NCI-H526 treated with DMSO at 0.1 percent for 48 hours (cell line): ENCODE results near the gene PHLDA1.
"Not testable (repeated sequence)": the region's sequence is repeated elsewhere in the genome, so short reads cannot be mapped to it uniquely, and the experiment has no call there.

ENCODE experiments used
- DNase-seq: peaks from one replicate; lab custom pipeline; 2025; lab: John Stamatoyannopoulos, UW

Gene PHLDA1

GRCh38 chr12:76018111-76018510, 13.5 kb downstream of the PHLDA1 start:
- no peak for DNase-seq

- DNase-seq, result no peak
Observed at GRCh38 chr12:76014007-76014406, 17.6 kb downstream of the PHLDA1 start.

GRCh38 chr12:76013603-76014002, 18.0 kb downstream of the PHLDA1 start:
- DNase-seq, result no peak

- no peak for DNase-seq
Observed at GRCh38 chr12:76012644-76013043, 18.9 kb downstream of the PHLDA1 start.

GRCh38 chr12:76010732-76011458, 20.7 kb downstream of the PHLDA1 start:
- DNase-seq, result no peak

- no peak for DNase-seq
Observed at GRCh38 chr12:76008428-76008827, 23.1 kb downstream of the PHLDA1 start.

- no peak for DNase-seq
Observed at GRCh38 chr12:76007640-76008039, 23.9 kb downstream of the PHLDA1 start.

- peak; percentile 37 for DNase-seq
Observed at GRCh38 chr12:76006028-76006925, 25.3 kb downstream of the PHLDA1 start.

- DNase-seq, result no peak
Observed at GRCh38 chr12:76003355-76003638, 28.3 kb downstream of the PHLDA1 start.

- no peak for DNase-seq
Observed at GRCh38 chr12:76002598-76003354, 28.8 kb downstream of the PHLDA1 start.

GRCh38 chr12:75998292-75999063, 33.1 kb downstream of the PHLDA1 start:
- no peak for DNase-seq

- DNase-seq, result no peak
Observed at GRCh38 chr12:75997658-75998057, 33.9 kb downstream of the PHLDA1 start.

GRCh38 chr12:75996861-75997447, 34.6 kb downstream of the PHLDA1 start:
- no peak for DNase-seq

- no peak for DNase-seq
Observed at GRCh38 chr12:75995691-75996090, 35.9 kb downstream of the PHLDA1 start.

GRCh38 chr12:75994069-75994740, 37.4 kb downstream of the PHLDA1 start:
- DNase-seq, result no peak

GRCh38 chr12:75991753-75992152, 39.8 kb downstream of the PHLDA1 start:
- no peak for DNase-seq

GRCh38 chr12:75990189-75990912, 41.2 kb downstream of the PHLDA1 start:
- no peak for DNase-seq

- not testable (repeated sequence) for DNase-seq
Observed at GRCh38 chr12:75987709-75988108, 43.9 kb downstream of the PHLDA1 start.

GRCh38 chr12:75986001-75986746, 45.4 kb downstream of the PHLDA1 start:
- peak; percentile 12 for DNase-seq

GRCh38 chr12:75985566-75985965, 46.0 kb downstream of the PHLDA1 start:
- no peak for DNase-seq
